ENCODE measurements around the gene ADAMTS18. TPM values are rescaled to one million over a fixed set of nuclear protein-coding genes. Genes with fewer than 3 reads are reported as not detected.

The ADAMTS18 gene
- total and polyA plus RNA-seq, 9 of the 15 experiments (the other 6 are each of a cell fraction or from before 2014, with no cell fraction given), result not detected

DNA sequence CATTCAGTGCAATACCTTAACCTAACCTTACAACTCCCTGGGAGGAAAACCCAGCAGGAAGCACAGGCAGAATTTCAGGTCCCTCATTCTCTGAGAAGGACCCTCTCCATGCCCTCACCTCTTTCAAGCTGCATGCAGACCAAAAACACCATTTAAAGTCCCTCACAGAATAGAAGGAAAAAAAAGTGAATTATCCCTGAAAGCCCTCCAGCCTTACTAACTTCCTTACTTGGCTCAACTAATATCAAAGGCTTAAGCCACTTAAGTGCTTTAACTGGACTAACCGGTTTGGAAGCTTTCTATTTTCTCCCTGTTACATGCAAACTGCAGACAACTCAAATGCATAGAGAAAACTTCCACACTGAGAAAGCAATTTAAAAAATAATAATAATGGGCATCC is 60.5 kb downstream of the ADAMTS18 start:
- no peaks in the 10 kb centered on the region for H3K79me2 ChIP-seq (ENCODE audit: control insufficient read depth, insufficient read depth, low read length)
- H3K9ac ChIP-seq (ENCODE audit: insufficient read depth in 1 of 2, low read depth in 2 of 2, low read length in 2 of 2), result no peak overlapping the region
- BruUV-seq (replicated peaks), result no TSS peak
- H3K27me3 ChIP-seq (ENCODE audit: control insufficient read depth in 2 of 2, insufficient read depth in 2 of 2, low read length in 2 of 2), result no peaks in the 10 kb centered on the region; a peak in 1 of 5 replicates
- ChIA-PET POLR2A (no interaction called here), CTCF (ENCODE audit: low intra/inter-chr PET ratio) (interaction anchor here (0.7 kb wide), 1 partner anchor 1363 kb away, joined by 3 read pairs; no protein-coding TSS in a partner anchor)
- no peaks in the 10 kb centered on the region for H3K9me1 ChIP-seq (ENCODE audit: control insufficient read depth, insufficient read depth, low read length)
- intact Hi-C loops (cut with micrococcal nuclease), result no loop called here
- no peak overlapping the region for H2AFZ ChIP-seq (ENCODE audit: low read depth, low read length)
- H3K4me2 ChIP-seq (ENCODE audit: insufficient read depth, low read length), result no peak overlapping the region
- H3K4me1 ChIP-seq (replicated peaks in 1 of 2; ENCODE audit: control insufficient read depth in 2 of 2, insufficient read depth in 2 of 2, low read length in 2 of 2), result no peaks in the 10 kb centered on the region
- TF ChIP-seq ZNF696 (CRISPR knock-in tag; conservative IDR thresholded peaks at IDR 0.05) (no peak), GTF2E2 (tag; IDR thresholded peaks at IDR 0.05) (no peak), NR3C1 (CRISPR knock-in tag; IDR thresholded peaks at IDR 0.05) (no peak), SMAD3 (CRISPR knock-in tag; conservative IDR thresholded peaks at IDR 0.05) (no peak), MCM7 (IDR thresholded peaks at IDR 0.05) (no peak)
- in situ Hi-C loops (cut with MboI), result no loop called here
- H3K4me3 ChIP-seq, result no peak overlapping the region
- no peaks in the 10 kb centered on the region for H4K20me1 ChIP-seq (replicated peaks; ENCODE audit: control insufficient read depth, insufficient read depth, low read length)
- no peak overlapping the region for H3K27ac ChIP-seq (ENCODE audit: extremely low read depth, low read depth, low read length)
- FAIRE-seq, result no peak
- DNase-seq (ENCODE audit: extremely low read depth in 1 of 4, low spot score in 3 of 4), result no peak
- WGBS (ENCODE audit: insufficient coverage, low coverage, missing lambda C conversion rate), result 11% methylated on average over 1 of the region's 1 CpG
- H3K36me3 ChIP-seq (ENCODE audit: control insufficient read depth, insufficient read depth, low read length), result no peaks in the 10 kb centered on the region
- no peak for ATAC-seq
- no peaks in the 10 kb centered on the region for H3K9me3 ChIP-seq (replicated peaks; ENCODE audit: control insufficient read depth, insufficient read depth, low read depth, low read length)

- 0% methylated on average over 3 of the region's 3 CpGs for WGBS (ENCODE audit: insufficient coverage, low coverage, missing lambda C conversion rate)
- POLR2A ChIA-PET, result interaction anchor here (0.7 kb wide), 1 partner anchor 150 kb away, joined by 4 read pairs; no protein-coding TSS in a partner anchor
- no TSS peak for BruUV-seq (replicated peaks)
Measured at GRCh38 chr16:77373726-77374125, 61.1 kb downstream of the ADAMTS18 start.

More at GRCh38 chr16:77373726-77374125, 61.1 kb downstream of the ADAMTS18 start:
- FAIRE-seq, result no peak
- intact Hi-C loops (cut with micrococcal nuclease), result no loop called here
- TF ChIP-seq ZHX1 (conservative IDR thresholded peaks at IDR 0.05; ENCODE audit: low read length), result no peak
- TF ChIP-seq, protein P1, sequence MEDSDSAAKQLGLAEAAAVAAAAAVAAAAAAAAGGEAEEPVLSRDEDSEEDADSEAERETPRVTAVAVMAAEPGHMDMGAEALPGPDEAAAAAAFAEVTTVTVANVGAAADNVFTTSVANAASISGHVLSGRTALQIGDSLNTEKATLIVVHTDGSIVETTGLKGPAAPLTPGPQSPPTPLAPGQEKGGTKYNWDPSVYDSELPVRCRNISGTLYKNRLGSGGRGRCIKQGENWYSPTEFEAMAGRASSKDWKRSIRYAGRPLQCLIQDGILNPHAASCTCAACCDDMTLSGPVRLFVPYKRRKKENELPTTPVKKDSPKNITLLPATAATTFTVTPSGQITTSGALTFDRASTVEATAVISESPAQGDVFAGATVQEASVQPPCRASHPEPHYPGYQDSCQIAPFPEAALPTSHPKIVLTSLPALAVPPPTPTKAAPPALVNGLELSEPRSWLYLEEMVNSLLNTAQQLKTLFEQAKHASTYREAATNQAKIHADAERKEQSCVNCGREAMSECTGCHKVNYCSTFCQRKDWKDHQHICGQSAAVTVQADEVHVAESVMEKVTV (CRISPR knock-in tag; IDR thresholded peaks at IDR 0.05), result no peak
- no peak for TF ChIP-seq SIRT6 (IDR thresholded peaks at IDR 0.05; ENCODE audit: low read depth, low read length)
- no peaks in the 10 kb centered on the region for H3K36me3 ChIP-seq (ENCODE audit: control insufficient read depth, insufficient read depth, low read length)
- CTCF ChIA-PET (ENCODE audit: low intra/inter-chr PET ratio), result interaction anchor here (0.7 kb wide), 1 partner anchor 1364 kb away, joined by 3 read pairs; no protein-coding TSS in a partner anchor
- H3K4me2 ChIP-seq (ENCODE audit: insufficient read depth, low read length), result no peak overlapping the region
- H3K27ac ChIP-seq (ENCODE audit: extremely low read depth, low read depth, low read length), result no peak overlapping the region
- H3K27me3 ChIP-seq (ENCODE audit: control insufficient read depth in 2 of 2, insufficient read depth in 2 of 2, low read length in 2 of 2), result no peaks in the 10 kb centered on the region; a peak in 1 of 5 replicates
- no peak overlapping the region for H3K4me3 ChIP-seq
- H3K9ac ChIP-seq (ENCODE audit: insufficient read depth in 1 of 2, low read depth in 2 of 2, low read length in 2 of 2), result no peak overlapping the region
- no peak overlapping the region for H2AFZ ChIP-seq (ENCODE audit: low read depth, low read length)
- H3K79me2 ChIP-seq (ENCODE audit: control insufficient read depth, insufficient read depth, low read length), result no peaks in the 10 kb centered on the region
- DNase-seq (ENCODE audit: extremely low read depth in 1 of 4, low spot score in 3 of 4), result no peak
- H4K20me1 ChIP-seq (replicated peaks; ENCODE audit: control insufficient read depth, insufficient read depth, low read length), result no peaks in the 10 kb centered on the region
- no peaks in the 10 kb centered on the region for H3K9me1 ChIP-seq (ENCODE audit: control insufficient read depth, insufficient read depth, low read length)
- ATAC-seq, result no peak
- no peaks in the 10 kb centered on the region for H3K9me3 ChIP-seq (replicated peaks; ENCODE audit: control insufficient read depth, insufficient read depth, low read depth, low read length)
- in situ Hi-C loops (cut with MboI), result no loop called here
- H3K4me1 ChIP-seq (replicated peaks in 1 of 2; ENCODE audit: control insufficient read depth in 2 of 2, insufficient read depth in 2 of 2, low read length in 2 of 2), result no peaks in the 10 kb centered on the region
